Cardiac muscle cell (in vitro differentiated cells and primary cell): ENCODE measurements around the gene SMC1B. TPM values are rescaled to one million over a fixed set of nuclear protein-coding genes. Genes with fewer than 3 reads are reported as not detected.
"Not testable (repeated sequence)": the region's sequence is repeated elsewhere in the genome, so short reads cannot be mapped to it uniquely, and the experiment has no call there.

ENCODE experiments used
- DNase-seq, 2 donors: peaks; one replicate each; pipeline versions ENCODE4 v3.0.0 to v3.0.0-alpha.2; 2010 to 2017; ENCODE audit warnings: low read depth in 1 of 2, low spot score in 1 of 2
- H3K27ac ChIP-seq: fragments of 200-600 bp; sonication (generic); 2 replicates; pipeline ENCODE4 v1.5.1; 2016
- H3K27me3 ChIP-seq: fragments of 200-600 bp; sonication (generic); 2 replicates; pipeline ENCODE4 v1.6.0; 2016; ENCODE audit warnings: control low read depth
- H3K36me3 ChIP-seq: fragments of 200-600 bp; sonication (generic); 2 replicates; pipeline ENCODE4 v1.5.1; 2016; ENCODE audit warnings: control low read depth
- H3K4me1 ChIP-seq: fragments of 200-600 bp; sonication (generic); 2 replicates; pipeline ENCODE4 v1.8.1; 2017; ENCODE audit warnings: low read depth, mild to moderate bottlenecking, mixed run types
- H3K4me3 ChIP-seq: fragments of 200-600 bp; sonication (generic); 2 replicates; pipeline ENCODE4 v1.5.1; 2016; ENCODE audit warnings: mild to moderate bottlenecking
- H3K9me3 ChIP-seq: fragments of 200-600 bp; sonication (generic); 2 replicates; pipeline ENCODE4 v1.5.1; 2017; ENCODE audit warnings: low read depth, mild to moderate bottlenecking, control low read depth
- polyA plus RNA-seq: library from polyadenylated mRNA; unstranded; fragments of >200 nt; fragmentation: Nextera tagmentation; extraction: Ambion mirVana; gene quantifications from 2 replicates; pipeline ENCODE4 v1.2.1, GENCODE V29; 2016
- total RNA-seq: library from RNA; depleted of rRNA; stranded (reverse); fragments of >200 nt; gene quantifications from 2 replicates; pipeline ENCODE4 v1.2.3, GENCODE V29; 2016
- TF ChIP-seq, protein P1 (sequence below): IDR thresholded peaks from 2 replicates; pipeline ENCODE4 v1.5.1; 2012; ENCODE audit warnings: low read depth, mild to moderate bottlenecking, low read length

Gene SMC1B
- total and polyA plus RNA-seq, 2 experiments from 2014 or later, result 0.15 TPM; not detected in 1

DNA sequence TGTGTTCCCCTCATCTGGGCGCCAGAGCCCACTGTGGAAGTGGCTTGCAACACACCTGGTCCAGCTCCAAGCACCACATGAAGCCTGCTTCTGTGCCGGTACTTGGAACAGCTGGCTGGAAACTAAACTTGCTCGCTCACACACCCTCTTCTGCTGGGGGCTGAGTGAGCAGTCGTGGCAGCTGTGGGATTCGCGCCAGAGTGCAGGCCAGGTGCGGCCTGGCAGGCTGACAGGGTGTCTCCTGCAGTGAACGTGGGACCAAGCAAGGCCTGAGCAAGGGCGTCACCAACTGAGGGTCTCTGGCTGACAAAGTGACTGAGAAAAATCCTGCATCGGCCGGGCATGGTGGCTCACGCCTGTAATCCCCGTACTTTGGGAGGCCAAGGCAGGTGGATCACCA lies 15.2 kb downstream of the SMC1B start:
- no peaks in the 10 kb centered on the region for H3K36me3 ChIP-seq
- no peak overlapping the region for H3K4me3 ChIP-seq
- DNase-seq, result peak in 1 of 2 donors; percentile 2
- no peaks in the 10 kb centered on the region for H3K9me3 ChIP-seq
- TF ChIP-seq, protein P1, sequence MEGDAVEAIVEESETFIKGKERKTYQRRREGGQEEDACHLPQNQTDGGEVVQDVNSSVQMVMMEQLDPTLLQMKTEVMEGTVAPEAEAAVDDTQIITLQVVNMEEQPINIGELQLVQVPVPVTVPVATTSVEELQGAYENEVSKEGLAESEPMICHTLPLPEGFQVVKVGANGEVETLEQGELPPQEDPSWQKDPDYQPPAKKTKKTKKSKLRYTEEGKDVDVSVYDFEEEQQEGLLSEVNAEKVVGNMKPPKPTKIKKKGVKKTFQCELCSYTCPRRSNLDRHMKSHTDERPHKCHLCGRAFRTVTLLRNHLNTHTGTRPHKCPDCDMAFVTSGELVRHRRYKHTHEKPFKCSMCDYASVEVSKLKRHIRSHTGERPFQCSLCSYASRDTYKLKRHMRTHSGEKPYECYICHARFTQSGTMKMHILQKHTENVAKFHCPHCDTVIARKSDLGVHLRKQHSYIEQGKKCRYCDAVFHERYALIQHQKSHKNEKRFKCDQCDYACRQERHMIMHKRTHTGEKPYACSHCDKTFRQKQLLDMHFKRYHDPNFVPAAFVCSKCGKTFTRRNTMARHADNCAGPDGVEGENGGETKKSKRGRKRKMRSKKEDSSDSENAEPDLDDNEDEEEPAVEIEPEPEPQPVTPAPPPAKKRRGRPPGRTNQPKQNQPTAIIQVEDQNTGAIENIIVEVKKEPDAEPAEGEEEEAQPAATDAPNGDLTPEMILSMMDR, result no peak
- no peaks in the 10 kb centered on the region for H3K27me3 ChIP-seq
- no peak overlapping the region for H3K27ac ChIP-seq
- no peaks in the 10 kb centered on the region for H3K4me1 ChIP-seq

DNA sequence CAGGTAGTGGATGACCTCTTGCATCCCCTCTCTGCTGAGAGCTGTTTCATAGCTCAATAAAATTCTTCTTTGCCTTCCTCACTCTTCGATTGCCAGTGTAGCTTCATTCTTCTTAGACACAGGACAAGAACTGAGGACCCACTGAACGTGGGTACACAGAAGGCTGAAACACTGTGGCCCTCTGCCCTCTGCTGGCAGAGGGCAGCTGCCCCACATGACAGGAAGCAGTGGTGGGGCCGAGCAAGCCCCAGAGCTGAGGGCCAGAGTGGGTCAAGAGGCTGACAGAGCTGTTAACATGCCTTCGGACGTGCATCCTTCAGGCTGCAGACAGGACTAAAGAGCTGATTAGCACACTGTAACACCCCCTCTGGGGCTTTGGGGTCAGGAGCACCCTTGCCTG lies 15.6 kb downstream of the SMC1B start:
- peak in 1 of 2 donors; percentile 17 for DNase-seq

DNA sequence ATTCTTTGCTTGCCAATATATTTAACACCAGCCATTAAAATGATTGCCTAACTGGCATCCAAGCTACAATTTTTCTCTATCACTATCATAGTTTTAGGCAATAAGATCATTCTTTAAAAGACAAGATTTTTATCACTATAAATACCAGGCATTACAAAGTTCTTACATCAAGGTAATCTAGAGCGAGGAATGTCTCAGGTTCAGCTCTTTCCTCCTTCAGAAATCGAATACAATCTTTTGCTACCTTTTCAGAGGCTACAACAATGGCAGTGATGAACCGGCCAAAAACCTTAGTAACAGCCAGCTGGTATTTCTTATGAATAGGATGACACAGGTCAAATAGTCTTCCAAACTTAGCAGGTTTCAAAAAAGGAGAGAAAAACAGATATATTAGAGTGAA lies 23.9 kb downstream of the SMC1B start:
- Histone ChIP-seq H3K4me3 (no peak overlapping the region), H3K27ac (no peak overlapping the region), H3K4me1 (no peaks in the 10 kb centered on the region), H3K9me3 (no peaks in the 10 kb centered on the region), H3K36me3 (no peaks in the 10 kb centered on the region), H3K27me3 (peaks cover 10% of the 10 kb centered on the region)
- TF ChIP-seq, protein P1, result no peak
- no peak for DNase-seq

More for the DNA sequence above, 15.6 kb downstream of the SMC1B start:
- TF ChIP-seq, protein P1, result peak; percentile 9
- H3K27me3 ChIP-seq, result no peaks in the 10 kb centered on the region
- H3K9me3 ChIP-seq, result no peaks in the 10 kb centered on the region
- H3K36me3 ChIP-seq, result no peaks in the 10 kb centered on the region
- no peak overlapping the region for H3K4me3 ChIP-seq
- H3K4me1 ChIP-seq, result no peaks in the 10 kb centered on the region
- no peak overlapping the region for H3K27ac ChIP-seq

DNA sequence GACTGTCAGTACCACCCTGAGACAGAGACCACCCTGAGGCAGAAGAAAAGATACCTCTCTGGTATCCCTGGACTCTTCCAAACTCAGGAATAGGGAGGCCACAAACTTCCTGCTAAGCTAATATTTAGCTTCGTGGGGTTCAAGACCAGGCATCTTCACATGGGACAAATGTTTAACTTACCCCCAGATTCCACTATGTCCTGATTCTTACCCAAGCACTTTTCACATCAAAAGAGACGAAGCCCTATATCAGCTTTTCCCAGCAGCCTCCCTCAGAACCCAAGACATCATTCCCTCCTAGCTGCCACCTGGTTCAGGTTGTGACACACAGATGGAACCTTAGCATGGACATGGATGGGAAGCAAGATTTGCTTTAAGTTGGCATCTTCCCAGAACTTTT lies 32.1 kb downstream of the SMC1B start:
- Histone ChIP-seq H3K27ac (no peak overlapping the region), H3K4me1 (no peaks in the 10 kb centered on the region), H3K27me3 (peaks cover 3% of the 10 kb centered on the region), H3K9me3 (no peaks in the 10 kb centered on the region), H3K36me3 (no peaks in the 10 kb centered on the region), H3K4me3 (no peak overlapping the region)
- no peak for DNase-seq
- TF ChIP-seq, protein P1, result no peak

DNA sequence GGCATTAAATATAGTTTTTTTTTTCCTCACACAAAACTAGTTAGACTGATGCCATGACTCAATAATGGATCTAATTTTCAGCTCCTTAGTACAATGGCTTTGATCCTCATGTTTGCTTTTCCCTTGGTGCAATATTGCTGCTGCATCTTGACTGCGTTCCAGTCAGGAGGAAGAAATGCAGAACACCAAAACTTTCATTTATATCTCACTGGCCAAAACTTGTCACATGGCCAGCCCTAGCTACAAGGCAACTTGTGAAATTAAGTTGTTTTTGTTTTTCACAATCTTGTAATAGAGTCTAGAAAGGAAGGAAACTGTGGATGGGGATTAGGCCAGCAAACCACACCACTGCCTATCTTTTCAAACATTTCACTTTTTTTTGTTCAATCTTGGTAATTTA lies 36.7 kb downstream of the SMC1B start:
- Histone ChIP-seq H3K9me3 (no peaks in the 10 kb centered on the region), H3K4me3 (no peak overlapping the region), H3K27me3 (no peaks in the 10 kb centered on the region), H3K27ac (no peak overlapping the region), H3K4me1 (no peaks in the 10 kb centered on the region), H3K36me3 (no peaks in the 10 kb centered on the region)
- peak in 1 of 2 donors; percentile 81 for DNase-seq
- TF ChIP-seq, protein P1, result no peak

DNA sequence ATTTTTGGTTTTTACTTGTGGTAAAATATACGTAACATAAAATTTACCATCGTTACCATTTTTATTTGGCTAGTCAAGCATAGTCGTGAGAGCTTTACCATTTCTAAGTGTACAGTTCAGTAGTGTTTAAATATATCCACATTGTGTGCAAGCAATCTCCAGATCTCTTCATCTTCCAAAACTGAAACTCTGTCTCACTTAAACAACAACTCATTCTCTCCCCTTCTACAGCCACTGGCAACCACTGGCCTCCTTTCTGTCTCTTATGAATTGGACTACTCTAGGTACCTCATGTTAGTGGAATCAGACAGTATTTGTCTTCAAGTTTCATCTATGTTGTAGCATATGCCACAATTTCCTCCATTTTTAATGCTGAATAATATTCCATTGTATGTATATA lies 37.4 kb downstream of the SMC1B start:
- no peak overlapping the region for H3K4me3 ChIP-seq
- H3K9me3 ChIP-seq, result no peaks in the 10 kb centered on the region
- no peaks in the 10 kb centered on the region for H3K36me3 ChIP-seq
- no peaks in the 10 kb centered on the region for H3K4me1 ChIP-seq
- no peak overlapping the region for H3K27ac ChIP-seq
- DNase-seq, result no peak
- TF ChIP-seq, protein P1, result no peak
- no peaks in the 10 kb centered on the region for H3K27me3 ChIP-seq

DNA sequence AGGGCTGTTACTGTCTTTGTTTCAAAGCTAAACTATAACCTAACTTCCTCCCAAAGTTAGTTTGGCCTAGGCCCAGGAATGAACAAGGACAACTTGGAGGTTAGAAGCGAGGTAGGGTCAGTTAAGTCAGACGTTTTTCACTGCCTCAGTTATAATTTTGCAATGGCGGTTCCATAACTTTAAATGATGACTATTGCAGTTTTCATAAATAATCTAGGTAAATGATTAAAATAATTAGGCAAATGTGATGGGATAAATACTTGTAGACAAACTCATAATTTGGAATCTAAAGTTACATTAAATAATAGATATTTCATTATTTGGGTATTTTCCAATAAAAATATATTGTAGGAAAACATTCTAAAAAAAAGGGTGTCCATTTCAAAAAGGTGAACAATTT lies 39.8 kb downstream of the SMC1B start:
- H3K4me1 ChIP-seq, H3K27me3 ChIP-seq, H3K9me3 ChIP-seq, H3K36me3 ChIP-seq, DNase-seq, H3K27ac ChIP-seq, H3K4me3 ChIP-seq: not testable (repeated sequence)
